KMS-11 (cell line): Measurements from ENCODE around the gene GLS.
"Not testable (repeated sequence)": the region's sequence is repeated elsewhere in the genome, so short reads cannot be mapped to it uniquely, and the experiment has no call there.

Source experiments
- H2AFZ ChIP-seq: fragments of 200-600 bp; sonication (generic); 2 replicates; pipeline ENCODE4 v1.6.1; 2016; ENCODE audit warnings: antibody characterized with exemption, mixed run types, low read depth
- H3K27ac ChIP-seq: fragments of 200-600 bp; sonication (generic); 2 replicates; pipeline ENCODE4 v1.6.1; 2016; ENCODE audit warnings: mild to moderate bottlenecking, mixed run types
- H3K27me3 ChIP-seq: fragments of 200-600 bp; sonication (generic); 2 replicates; pipeline ENCODE4 v1.6.1; 2017; ENCODE audit warnings: mild to moderate bottlenecking, low read depth, mixed run types, moderate library complexity; ENCODE audit not compliant: insufficient read depth
- H3K36me3 ChIP-seq: fragments of 200-600 bp; sonication (generic); 2 replicates; pipeline ENCODE4 v1.6.1; 2017; ENCODE audit warnings: mild to moderate bottlenecking, mixed run types; ENCODE audit not compliant: insufficient read depth
- H3K4me1 ChIP-seq: fragments of 200-600 bp; sonication (generic); 2 replicates; pipeline ENCODE4 v1.6.1; 2016; ENCODE audit warnings: mild to moderate bottlenecking, low read depth, mixed run types; ENCODE audit not compliant: poor library complexity, severe bottlenecking
- H3K4me2 ChIP-seq: fragments of 200-600 bp; sonication (generic); 2 replicates; pipeline ENCODE4 v1.7.0; 2016; ENCODE audit warnings: mild to moderate bottlenecking, mixed run types
- H3K4me3 ChIP-seq: fragments of 200-600 bp; sonication (generic); IDR thresholded peaks from 2 replicates; pipeline ENCODE4 v1.6.1; 2017; ENCODE audit warnings: low read depth, low read length, mixed read lengths; ENCODE audit not compliant: insufficient read depth
- H3K79me2 ChIP-seq: fragments of 200-600 bp; sonication (generic); 2 replicates; pipeline ENCODE4 v1.6.1; 2016; ENCODE audit warnings: low read depth, mixed run types; ENCODE audit not compliant: insufficient read depth
- H3K9ac ChIP-seq: fragments of 200-600 bp; sonication (generic); 2 replicates; pipeline ENCODE4 v1.6.1; 2016; ENCODE audit warnings: mild to moderate bottlenecking, mixed run types
- H4K20me1 ChIP-seq: fragments of 200-600 bp; sonication (generic); 2 replicates; pipeline ENCODE4 v1.6.1; 2016; ENCODE audit warnings: mild to moderate bottlenecking, mixed run types; ENCODE audit not compliant: insufficient read depth
- TF ChIP-seq, protein P1 (sequence below): fragments of 200-600 bp; sonication (generic); conservative IDR thresholded peaks from 2 replicates; pipeline ENCODE4 v1.6.1; 2017; ENCODE audit warnings: low read depth, mild to moderate bottlenecking, antibody characterized with exemption, low read length, moderate library complexity, mixed read lengths

Gene GLS

DNA sequence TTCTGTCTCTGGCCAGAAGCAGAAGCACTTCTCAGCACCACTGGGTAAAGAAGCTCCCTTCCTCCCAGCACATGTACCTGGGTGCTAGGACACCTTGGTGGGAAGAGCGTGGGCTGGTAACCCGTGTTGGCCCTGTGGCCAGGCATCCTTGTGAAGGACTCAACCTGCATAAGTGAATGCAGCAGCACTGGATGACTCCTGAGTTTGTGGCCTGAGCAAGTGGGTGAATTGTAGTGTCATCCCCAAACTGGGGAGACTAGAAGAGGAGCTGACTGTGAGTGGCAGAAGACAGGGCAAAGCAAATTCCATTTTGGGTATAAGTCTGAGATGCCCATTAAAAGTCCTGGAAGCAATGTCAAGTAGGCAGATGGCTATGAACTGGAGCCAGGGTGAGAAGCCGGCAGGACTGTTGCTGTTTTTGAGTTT, 70.0 kb downstream of the GLS start:
- Histone ChIP-seq H3K27ac (no peak overlapping the region), H3K4me2 (no peak overlapping the region), H2AFZ (no peak overlapping the region), H3K79me2 (no peaks in the 10 kb centered on the region), H3K9ac (no peak overlapping the region), H4K20me1 (no peaks in the 10 kb centered on the region), H3K27me3 (no peaks in the 10 kb centered on the region), H3K4me1 (peaks cover 18% of the 10 kb centered on the region), H3K4me3 (no peak overlapping the region), H3K36me3 (no peaks in the 10 kb centered on the region)
- TF ChIP-seq, protein P1, sequence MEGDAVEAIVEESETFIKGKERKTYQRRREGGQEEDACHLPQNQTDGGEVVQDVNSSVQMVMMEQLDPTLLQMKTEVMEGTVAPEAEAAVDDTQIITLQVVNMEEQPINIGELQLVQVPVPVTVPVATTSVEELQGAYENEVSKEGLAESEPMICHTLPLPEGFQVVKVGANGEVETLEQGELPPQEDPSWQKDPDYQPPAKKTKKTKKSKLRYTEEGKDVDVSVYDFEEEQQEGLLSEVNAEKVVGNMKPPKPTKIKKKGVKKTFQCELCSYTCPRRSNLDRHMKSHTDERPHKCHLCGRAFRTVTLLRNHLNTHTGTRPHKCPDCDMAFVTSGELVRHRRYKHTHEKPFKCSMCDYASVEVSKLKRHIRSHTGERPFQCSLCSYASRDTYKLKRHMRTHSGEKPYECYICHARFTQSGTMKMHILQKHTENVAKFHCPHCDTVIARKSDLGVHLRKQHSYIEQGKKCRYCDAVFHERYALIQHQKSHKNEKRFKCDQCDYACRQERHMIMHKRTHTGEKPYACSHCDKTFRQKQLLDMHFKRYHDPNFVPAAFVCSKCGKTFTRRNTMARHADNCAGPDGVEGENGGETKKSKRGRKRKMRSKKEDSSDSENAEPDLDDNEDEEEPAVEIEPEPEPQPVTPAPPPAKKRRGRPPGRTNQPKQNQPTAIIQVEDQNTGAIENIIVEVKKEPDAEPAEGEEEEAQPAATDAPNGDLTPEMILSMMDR = no peak

DNA sequence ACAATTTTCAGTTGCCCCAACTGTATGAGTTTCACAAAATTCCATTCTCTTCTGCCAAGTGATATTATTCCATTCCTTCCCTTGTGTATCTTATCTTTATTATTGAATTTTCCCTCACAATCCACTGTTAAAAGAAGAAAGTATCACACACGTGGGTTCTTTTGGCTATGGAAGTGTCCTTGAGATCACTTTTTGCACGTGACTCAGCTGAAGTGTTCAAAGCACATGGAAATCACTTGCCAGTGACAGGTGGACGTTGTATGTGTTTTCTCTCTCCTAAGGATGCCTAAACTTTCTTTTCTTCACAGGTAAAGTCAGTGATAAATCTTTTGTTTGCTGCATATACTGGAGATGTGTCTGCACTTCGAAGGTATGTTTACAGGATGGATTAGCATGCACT, 72.6 kb downstream of the GLS start:
- H3K27me3 ChIP-seq = no peaks in the 10 kb centered on the region
- H2AFZ ChIP-seq = no peak overlapping the region
- peaks cover under 1% of the 10 kb centered on the region for H3K4me1 ChIP-seq
- H3K9ac ChIP-seq = no peak overlapping the region
- TF ChIP-seq, protein P1 = no peak
- no peaks in the 10 kb centered on the region for H3K36me3 ChIP-seq
- H3K27ac ChIP-seq = no peak overlapping the region
- no peaks in the 10 kb centered on the region for H3K79me2 ChIP-seq
- no peak overlapping the region for H3K4me2 ChIP-seq
- no peaks in the 10 kb centered on the region for H4K20me1 ChIP-seq
- H3K4me3 ChIP-seq = no peak overlapping the region

DNA sequence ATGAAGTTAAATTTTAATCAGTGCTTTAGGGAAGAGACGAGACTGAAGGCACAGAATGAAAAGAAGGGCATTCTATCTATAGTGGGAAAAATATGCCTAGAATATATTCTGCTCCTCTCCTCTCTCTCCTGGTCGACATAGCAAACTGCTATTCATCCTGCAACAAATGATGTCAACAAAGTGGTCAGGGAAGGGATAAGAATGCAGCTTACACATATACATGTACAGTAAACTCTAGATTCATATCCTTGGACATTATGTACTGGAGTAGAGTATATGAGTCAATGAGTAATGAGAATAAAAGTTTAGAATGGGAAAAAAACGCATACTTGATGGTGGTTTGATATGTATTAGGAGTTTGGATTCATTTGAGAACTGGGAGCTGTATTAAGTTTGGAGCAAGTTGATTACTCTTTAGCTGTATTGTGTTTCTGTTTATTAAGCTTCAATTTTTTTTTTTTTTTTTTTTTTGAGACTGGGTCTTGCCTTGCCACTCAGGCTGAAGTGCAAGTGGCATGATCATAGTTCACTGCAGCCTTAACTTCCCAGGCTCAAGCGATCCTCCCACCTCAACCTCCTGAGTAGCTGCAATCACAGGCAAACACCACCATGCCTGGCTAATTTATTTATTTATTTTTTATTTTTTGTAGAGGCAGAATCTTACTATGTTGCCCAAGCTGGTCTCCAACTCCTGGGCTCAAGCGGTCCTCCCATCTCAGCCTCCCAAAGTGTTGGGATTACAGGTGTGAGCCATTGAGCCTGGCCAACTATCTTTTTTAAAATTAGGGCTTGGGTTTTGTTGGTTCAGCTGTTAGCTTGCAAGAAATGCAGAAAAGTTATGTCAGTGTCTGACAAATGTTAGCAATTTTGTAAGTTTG, 79.5 kb downstream of the GLS start:
- H4K20me1 ChIP-seq = no peaks in the 10 kb centered on the region
- 0 out of 2 replicates have a peak, but pooled peaks cover under 1% of the 10 kb centered on the region for H3K36me3 ChIP-seq
- no peak overlapping the region for H3K4me3 ChIP-seq
- no peaks in the 10 kb centered on the region for H3K79me2 ChIP-seq
- H3K27ac ChIP-seq = no peak overlapping the region
- H3K4me2 ChIP-seq = no peak overlapping the region
- no peaks in the 10 kb centered on the region for H3K27me3 ChIP-seq
- no peak overlapping the region for H2AFZ ChIP-seq
- TF ChIP-seq, protein P1 = no peak
- peaks cover 30% of the 10 kb centered on the region for H3K4me1 ChIP-seq
- no peak overlapping the region for H3K9ac ChIP-seq

DNA sequence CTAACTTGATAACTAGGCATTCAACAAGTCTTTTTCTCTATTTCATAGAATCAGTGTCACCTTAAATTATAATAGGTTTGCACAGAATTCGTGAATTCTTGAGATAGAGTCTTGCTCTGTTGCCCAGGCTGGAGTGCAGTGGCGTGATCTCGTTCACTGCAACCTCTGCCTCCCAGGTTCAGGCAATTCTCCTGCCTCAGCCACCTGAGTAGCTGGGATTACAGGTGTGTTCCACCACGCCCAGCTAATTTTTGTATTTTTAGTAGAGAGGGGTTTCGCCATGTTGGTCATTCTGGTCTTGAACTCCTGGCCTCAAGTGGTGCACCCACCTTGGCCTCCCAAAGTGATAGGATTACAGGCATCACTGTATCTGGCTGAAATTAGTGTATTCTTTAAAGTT, 80.5 kb downstream of the GLS start:
- H3K27ac ChIP-seq, H3K79me2 ChIP-seq, H2AFZ ChIP-seq, H3K9ac ChIP-seq, H4K20me1 ChIP-seq, H3K27me3 ChIP-seq, H3K36me3 ChIP-seq, H3K4me3 ChIP-seq, H3K4me2 ChIP-seq: not testable (repeated sequence)
- H3K4me1 ChIP-seq = peaks cover 34% of the 10 kb centered on the region

DNA sequence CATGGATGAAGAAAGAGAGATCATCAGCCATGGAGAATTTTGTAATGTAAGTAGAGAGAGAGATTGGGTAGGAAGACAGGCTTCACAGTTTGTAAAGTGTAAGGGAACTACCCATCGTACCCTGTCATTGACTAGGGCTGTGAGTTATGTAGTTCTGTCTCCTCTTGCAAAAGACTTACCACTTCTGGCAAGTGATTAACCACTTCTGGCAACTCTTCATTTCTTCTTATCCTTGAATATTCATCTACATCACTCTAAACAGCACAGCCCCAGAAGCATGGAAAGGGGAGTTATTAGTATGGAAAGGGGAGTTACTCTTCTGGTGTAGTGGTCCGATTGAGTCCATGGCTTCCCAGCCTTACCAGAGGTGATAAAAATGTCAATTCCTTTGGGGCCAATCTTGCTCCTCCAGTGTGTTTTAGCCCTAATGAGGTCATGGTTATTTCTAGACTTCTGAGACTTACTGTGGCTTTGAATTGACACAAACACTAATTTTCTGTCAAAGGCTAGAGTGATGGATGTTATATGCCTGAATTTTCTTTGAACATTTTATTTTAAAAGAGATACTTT, 81.4 kb downstream of the GLS start:
- Histone ChIP-seq H3K4me2 (peak overlapping the region; percentile 11; the same call in 1 of the 2 replicates), H3K9ac (no peak overlapping the region), H4K20me1 (no peaks in the 10 kb centered on the region), H3K27ac (no peak overlapping the region), H3K27me3 (no peaks in the 10 kb centered on the region), H2AFZ (no peak overlapping the region), H3K4me3 (no peak overlapping the region), H3K36me3 (0 out of 2 replicates have a peak, but pooled peaks cover 6% of the 10 kb centered on the region), H3K79me2 (no peaks in the 10 kb centered on the region), H3K4me1 (peaks cover 34% of the 10 kb centered on the region)
- TF ChIP-seq, protein P1 = no peak
